NCI-H510A (cell line): ENCODE results near the gene CDX1.

ENCODE experiments used
- DNase-seq: peaks from one replicate; lab custom pipeline; 2025; lab: John Stamatoyannopoulos, UW

The CDX1 gene

GRCh38 chr5:150146862-150147601 is 19.5 kb upstream of the CDX1 start:
- no peak for DNase-seq

GRCh38 chr5:150147670-150148069 is 18.9 kb upstream of the CDX1 start:
- no peak for DNase-seq

GRCh38 chr5:150148117-150148927 is 18.3 kb upstream of the CDX1 start:
- DNase-seq = no peak

- no peak for DNase-seq
Measured at GRCh38 chr5:150149618-150150017, 17.0 kb upstream of the CDX1 start.

GRCh38 chr5:150152636-150153462 is 13.7 kb upstream of the CDX1 start:
- DNase-seq = no peak

- no peak for DNase-seq
Measured at GRCh38 chr5:150153483-150153882, 13.1 kb upstream of the CDX1 start.

GRCh38 chr5:150153957-150154617 is 12.5 kb upstream of the CDX1 start:
- no peak for DNase-seq

GRCh38 chr5:150154618-150155128 is 11.9 kb upstream of the CDX1 start:
- DNase-seq = no peak

- DNase-seq = peak; percentile 8
Measured at GRCh38 chr5:150155258-150156026, 11.1 kb upstream of the CDX1 start, which contains the start of gene PDGFRB. PDGFRB (minus strand) TSS chr5:150155845; CDS start chr5:150137047, 18,798 bp downstream.

GRCh38 chr5:150156027-150156368 is 10.6 kb upstream of the CDX1 start:
- no peak for DNase-seq

- DNase-seq = no peak
Measured at GRCh38 chr5:150156540-150156939, 10.0 kb upstream of the CDX1 start.

GRCh38 chr5:150157168-150157567 is 9.4 kb upstream of the CDX1 start:
- DNase-seq = no peak

GRCh38 chr5:150158170-150158949 is 8.2 kb upstream of the CDX1 start:
- DNase-seq = no peak

- DNase-seq = no peak
Measured at GRCh38 chr5:150159031-150159430, 7.5 kb upstream of the CDX1 start.

GRCh38 chr5:150159741-150160179 is 6.8 kb upstream of the CDX1 start:
- DNase-seq = no peak

GRCh38 chr5:150160448-150161081 is 6.0 kb upstream of the CDX1 start:
- DNase-seq = no peak

GRCh38 chr5:150161242-150162141 is 5.1 kb upstream of the CDX1 start:
- DNase-seq = peak; percentile 7

- no peak for DNase-seq
Measured at GRCh38 chr5:150162142-150162513, 4.5 kb upstream of the CDX1 start.

- DNase-seq = no peak
Measured at GRCh38 chr5:150163035-150163434, 3.5 kb upstream of the CDX1 start.
